Panc1 (cell line): ENCODE data around the gene EMC8. TPM values are rescaled to one million over a fixed set of nuclear protein-coding genes. Genes with fewer than 3 reads are reported as not detected.

Experiments
- ATAC-seq: fragments of 200-7000 bp; cut with Tn5 transposase; 2 replicates; pipeline ENCODE4 v1.9.1; 2020; ENCODE audit warnings: mild to moderate bottlenecking, moderate library complexity
- BruUV-seq: library from RNA; stranded (reverse); fragments of 400-500 nt; replicated peaks from 2 replicates; lab custom pipeline; 2021; lab: Mats Ljungman, UMichigan
- CTCF ChIA-PET: fragments of 300-600 bp; sonication (Branson Sonifier 250); formaldehyde crosslinking; loops from one replicate; lab custom pipeline; 2022; ENCODE audit warnings: antibody characterized with exemption; lab: Charles Lee
- POLR2A ChIA-PET: fragments of 300-600 bp; sonication (Branson Sonifier 250); formaldehyde crosslinking; loops from one replicate; lab custom pipeline; 2022; ENCODE audit warnings: antibody characterized with exemption; lab: Charles Lee
- DNase-seq: peaks from one replicate; pipeline ENCODE4 v3.0.0-alpha.2; 2010; ENCODE audit warnings: low read depth, low spot score
- H3K27ac ChIP-seq: 2 replicates; pipeline ENCODE4 v1.5.1; 2011; ENCODE audit warnings: mild to moderate bottlenecking, low read length, inconsistent platforms
- H3K27me3 ChIP-seq: fragments of 200-500 bp; sonication (Bioruptor generic); 2 replicates; pipeline ENCODE4 v1.6.0; 2014; ENCODE audit warnings: low read length, inconsistent platforms; ENCODE audit not compliant: control insufficient read depth, insufficient read depth
- H3K36me3 ChIP-seq: fragments of 200-500 bp; sonication (Bioruptor generic); 2 replicates; pipeline ENCODE4 v1.5.1; 2014; ENCODE audit warnings: inconsistent platforms, mild to moderate bottlenecking, low read length, moderate library complexity; ENCODE audit not compliant: control insufficient read depth, insufficient read depth
- H3K4me1 ChIP-seq: 2 replicates; pipeline ENCODE4 v1.5.1; 2011; ENCODE audit warnings: inconsistent platforms, mild to moderate bottlenecking, low read length, moderate library complexity; ENCODE audit not compliant: control insufficient read depth, insufficient read depth
- H3K4me3 ChIP-seq, 2 experiments: 2 replicates each; pipeline ENCODE4 v1.5.1; 2011 to 2012; ENCODE audit warnings: low read depth in 2 of 2, low read length in 2 of 2, mild to moderate bottlenecking in 2 of 2, inconsistent platforms in 1 of 2, moderate library complexity in 1 of 2
- H3K9me3 ChIP-seq: fragments of 200-500 bp; sonication (Bioruptor generic); 2 replicates; pipeline ENCODE4 v1.5.1; 2014; ENCODE audit warnings: low read depth, mild to moderate bottlenecking, inconsistent platforms, low read length, moderate library complexity; ENCODE audit not compliant: control insufficient read depth, insufficient read depth
- CTCF ChIP-seq: fragments of 450-650 bp; IDR thresholded peaks from 2 replicates; pipeline ENCODE4 v1.5.1; 2017; ENCODE audit warnings: mild to moderate bottlenecking
- POLR2AphosphoS5 ChIP-seq: IDR thresholded peaks from 2 replicates; pipeline ENCODE4 v1.6.1; 2012; ENCODE audit warnings: mild to moderate bottlenecking, low read depth, low read length, moderate library complexity
- REST ChIP-seq, 2 experiments: IDR thresholded peaks; 2 replicates each; pipeline ENCODE4 v1.6.1; 2011 to 2012; ENCODE audit warnings: low read depth in 2 of 2, control low read depth in 1 of 2, low read length in 1 of 2, mild to moderate bottlenecking in 1 of 2, moderate library complexity in 1 of 2; ENCODE audit not compliant: insufficient read depth in 1 of 2
- SIN3A ChIP-seq: IDR thresholded peaks from 2 replicates; pipeline ENCODE4 v1.6.1; 2012; ENCODE audit warnings: low read depth, mild to moderate bottlenecking, low read length, moderate library complexity, borderline replicate concordance; ENCODE audit not compliant: insufficient read depth
- TCF7L2 ChIP-seq: IDR thresholded peaks from 2 replicates; pipeline ENCODE4 v1.6.1; 2011; ENCODE audit warnings: mild to moderate bottlenecking, low read depth, low read length, inconsistent platforms
- in situ Hi-C: cut with HindIII; loops from 2 replicates; pipeline ENCODE4 v1.10.0; 2016; ENCODE audit warnings: low sequenced_read_pairs, low pct_unique_long_range_greater_than_20kb
- intact Hi-C: fragments of 100-400 bp; cut with micrococcal nuclease; formaldehyde crosslinking; loops from one replicate; pipeline ENCODE4 v1.10.0; 2022; ENCODE audit not compliant: unreplicated experiment
- total RNA-seq: library from RNA; stranded (reverse); gene quantifications from one replicate; pipeline ENCODE4 v1.2.1, GENCODE V29; 2021; ENCODE audit not compliant: unreplicated experiment

Gene EMC8
- total RNA-seq, 1 experiment from 2014 or later = 39.1 TPM

DNA sequence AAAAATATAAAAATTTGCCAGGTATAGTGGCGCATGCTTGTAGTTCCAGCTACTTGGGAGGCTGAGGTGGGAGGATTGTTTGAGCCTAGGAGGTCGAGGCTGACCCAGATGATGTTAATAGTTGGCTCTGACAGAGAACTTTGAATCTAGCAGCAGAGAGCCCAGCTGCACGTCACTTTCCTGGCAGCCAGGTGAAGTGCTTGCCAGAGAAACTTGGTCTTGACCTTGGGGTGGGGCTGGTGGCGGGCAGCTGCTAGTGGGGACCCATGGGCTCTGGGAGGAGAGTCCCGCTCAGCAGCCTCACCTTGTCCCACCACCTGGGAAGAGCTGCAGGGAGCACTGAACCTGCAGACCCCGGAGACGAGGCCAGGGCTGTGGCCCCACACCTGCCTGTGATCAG is 45.4 kb downstream of the EMC8 start:
- POLR2A ChIA-PET = no interaction called here
- intact Hi-C loops (no loop called here), in situ Hi-C loops (no loop called here)
- H3K27me3 ChIP-seq = no peaks in the 10 kb centered on the region
- H3K27ac ChIP-seq = no peak overlapping the region
- CTCF ChIA-PET = no interaction called here
- no peak overlapping the region for H3K4me3 ChIP-seq
- TF ChIP-seq REST (IDR thresholded peaks at IDR 0.05; ENCODE audit: insufficient read depth in 1 of 2, low read depth in 2 of 2, low read length in 1 of 2) (no peak), TCF7L2 (no peak), SIN3A (no peak), POLR2AphosphoS5 (no peak), CTCF (no peak)
- no TSS peak for BruUV-seq
- H3K4me1 ChIP-seq = peaks cover 3% of the 10 kb centered on the region; the same call in 1 of the 2 replicates
- H3K9me3 ChIP-seq = no peaks in the 10 kb centered on the region
- no peak for DNase-seq
- H3K36me3 ChIP-seq = peaks cover 2% of the 10 kb centered on the region; the same call in 1 of the 2 replicates
- no peak for ATAC-seq

DNA sequence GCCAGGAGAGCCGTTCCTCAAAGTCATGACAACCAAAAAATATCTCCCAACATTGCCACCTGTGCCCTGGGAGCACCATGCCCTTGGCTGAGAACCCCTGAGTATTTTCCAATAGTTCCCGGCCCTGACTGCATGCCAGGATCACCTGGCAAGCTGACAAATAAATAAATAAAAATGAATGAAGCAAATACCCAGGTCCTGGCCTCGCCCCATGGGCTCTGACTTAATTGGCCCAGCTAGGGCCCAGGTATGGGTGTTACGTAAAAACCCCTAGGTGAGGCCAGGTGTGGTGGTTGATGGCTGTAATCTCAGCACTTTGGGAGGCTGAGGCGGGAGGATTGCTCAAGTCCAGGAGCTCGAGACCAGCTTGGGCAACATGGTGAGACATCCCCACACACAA is 45.8 kb downstream of the EMC8 start:
- ATAC-seq = no peak
- CTCF ChIA-PET = no interaction called here
- no TSS peak for BruUV-seq

More for the DNA sequence above, 45.8 kb downstream of the EMC8 start:
- H3K36me3 ChIP-seq = peaks cover 2% of the 10 kb centered on the region; the same call in 1 of the 2 replicates
- H3K9me3 ChIP-seq = no peaks in the 10 kb centered on the region
- H3K27ac ChIP-seq = no peak overlapping the region
- intact Hi-C loops = no loop called here
- in situ Hi-C loops = no loop called here
- no peaks in the 10 kb centered on the region for H3K27me3 ChIP-seq
- DNase-seq = no peak
- POLR2A ChIA-PET = no interaction called here
- H3K4me3 ChIP-seq = no peak overlapping the region
- peaks cover 3% of the 10 kb centered on the region; the same call in 1 of the 2 replicates for H3K4me1 ChIP-seq
- TF ChIP-seq CTCF (no peak), POLR2AphosphoS5 (no peak), REST (IDR thresholded peaks at IDR 0.05; ENCODE audit: insufficient read depth in 1 of 2, low read depth in 2 of 2, low read length in 1 of 2) (no peak), SIN3A (no peak), TCF7L2 (no peak)
